Measurements from ENCODE around the gene CENPI. TPM values are rescaled to one million over a fixed set of nuclear protein-coding genes. Genes with fewer than 3 reads are reported as not detected.

The CENPI gene
- total and polyA plus RNA-seq, 5 experiments from 2014 or later: 0.09 to 1.3 (median 0.71) TPM; not detected in 1

DNA sequence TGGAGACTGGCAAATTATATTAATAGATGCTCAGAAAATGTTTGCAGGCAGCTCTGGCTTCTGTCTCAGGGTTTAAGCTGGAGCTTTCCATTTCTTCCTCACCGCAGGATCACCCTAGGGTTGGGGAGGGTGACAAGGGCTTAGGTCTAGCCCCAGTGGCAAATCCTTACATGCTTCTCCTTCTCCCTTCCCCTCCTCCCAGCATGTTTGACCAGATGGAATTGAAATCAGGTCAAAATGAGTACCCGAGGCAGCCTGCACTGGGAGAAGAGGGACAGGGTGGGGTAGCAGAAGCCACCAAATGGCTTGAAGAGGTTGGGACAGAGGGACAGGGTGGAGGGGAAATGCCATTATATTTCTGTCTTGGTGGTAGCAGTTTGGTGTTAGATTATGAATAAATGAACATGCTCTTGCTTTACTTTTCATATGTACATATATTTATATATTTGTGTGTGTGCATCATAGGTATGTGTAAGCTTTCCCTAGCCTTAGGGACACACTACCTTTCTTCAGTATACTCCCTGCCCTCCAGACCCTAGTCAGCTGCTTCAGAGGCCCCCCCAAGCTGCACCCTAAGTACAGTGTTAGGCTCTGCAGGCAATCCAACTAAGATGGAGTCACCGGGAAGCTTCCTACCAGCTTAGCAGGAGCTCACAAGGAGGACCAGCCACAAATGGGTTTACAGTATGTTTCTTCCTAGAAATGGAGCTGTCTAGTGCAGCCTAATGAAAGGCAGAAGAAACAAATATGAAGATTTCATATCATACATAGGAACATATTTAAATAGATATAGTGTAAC is 17.5 kb upstream of the CENPI start:
- H3K9me3 Mint-ChIP-seq: no peaks in the 10 kb centered on the region
- POLR2A ChIA-PET: no interaction called here
- H3K27ac Mint-ChIP-seq: no peak overlapping the region
- H3K27me3 Mint-ChIP-seq: peaks cover 0 to 31% (median 11%) of the 10 kb centered on the region in 5 donors
- no peak overlapping the region for H3K4me3 Mint-ChIP-seq
- no peak for DNase-seq
- H3K4me1 Mint-ChIP-seq: peaks cover 4 to 12% (median 9%) of the 10 kb centered on the region in 4 donors
- H3K36me3 Mint-ChIP-seq: no peaks in the 10 kb centered on the region
- no peak for ATAC-seq

DNA sequence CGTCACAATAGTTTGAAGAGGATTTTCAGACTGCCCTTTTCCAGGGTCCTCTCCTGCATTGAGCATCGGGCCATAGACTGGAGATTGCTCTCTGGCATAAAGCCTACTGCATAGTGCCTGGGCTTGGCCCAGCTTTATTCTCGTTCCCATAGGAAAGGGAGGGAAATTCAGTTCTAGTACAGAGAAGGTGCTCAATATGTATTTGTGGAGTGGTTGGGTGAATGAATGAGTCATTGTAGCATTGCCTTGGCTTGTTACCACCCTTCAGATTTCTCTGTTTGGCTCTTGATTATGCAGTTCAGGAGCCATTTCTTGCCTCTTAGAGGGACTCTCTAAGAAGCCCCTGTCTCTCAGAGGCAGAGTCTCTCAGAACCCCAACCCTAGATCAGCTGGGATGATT is 16.8 kb upstream of the CENPI start:
- POLR2A ChIA-PET: no interaction called here
- H3K36me3 Mint-ChIP-seq: no peaks in the 10 kb centered on the region
- H3K27ac Mint-ChIP-seq: no peak overlapping the region
- H3K9me3 Mint-ChIP-seq: no peaks in the 10 kb centered on the region
- peaks cover 0 to 29% (median 11%) of the 10 kb centered on the region in 5 donors for H3K27me3 Mint-ChIP-seq
- ATAC-seq (no peak), DNase-seq (no peak)
- peaks cover 4 to 12% (median 9%) of the 10 kb centered on the region in 4 donors for H3K4me1 Mint-ChIP-seq
- H3K4me3 Mint-ChIP-seq: no peak overlapping the region

DNA sequence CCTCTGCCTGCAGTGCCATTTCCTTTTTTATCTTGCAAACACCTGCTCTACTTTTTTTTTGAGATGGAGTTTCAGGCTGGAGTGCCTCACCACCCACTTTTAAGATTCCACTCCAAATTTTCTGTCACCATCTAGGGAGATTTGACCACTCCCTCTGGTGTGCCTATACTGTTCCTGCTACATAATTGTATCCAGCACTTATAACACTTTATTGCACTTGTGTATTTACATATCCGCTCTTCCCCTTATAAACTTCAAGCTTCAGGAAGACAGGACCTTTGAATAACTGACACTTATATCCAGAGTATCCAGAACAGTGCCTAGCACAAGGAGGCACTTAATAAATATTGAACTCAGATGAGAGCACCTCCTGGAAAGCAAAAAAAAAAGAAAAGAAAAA is 6.2 kb upstream of the CENPI start:
- ATAC-seq (no peak), DNase-seq (no peak)
- peak overlapping the region in 1 of 10 donors; percentile 23 for H3K27ac Mint-ChIP-seq
- POLR2A ChIA-PET: no interaction called here
- no peaks in the 10 kb centered on the region for H3K27me3 Mint-ChIP-seq
- H3K9me3 Mint-ChIP-seq: peaks cover 0 to 2% (median 0%) of the 10 kb centered on the region in 9 donors
- H3K4me3 Mint-ChIP-seq: no peak overlapping the region
- H3K4me1 Mint-ChIP-seq: no peaks in the 10 kb centered on the region
- H3K36me3 Mint-ChIP-seq: no peaks in the 10 kb centered on the region

DNA sequence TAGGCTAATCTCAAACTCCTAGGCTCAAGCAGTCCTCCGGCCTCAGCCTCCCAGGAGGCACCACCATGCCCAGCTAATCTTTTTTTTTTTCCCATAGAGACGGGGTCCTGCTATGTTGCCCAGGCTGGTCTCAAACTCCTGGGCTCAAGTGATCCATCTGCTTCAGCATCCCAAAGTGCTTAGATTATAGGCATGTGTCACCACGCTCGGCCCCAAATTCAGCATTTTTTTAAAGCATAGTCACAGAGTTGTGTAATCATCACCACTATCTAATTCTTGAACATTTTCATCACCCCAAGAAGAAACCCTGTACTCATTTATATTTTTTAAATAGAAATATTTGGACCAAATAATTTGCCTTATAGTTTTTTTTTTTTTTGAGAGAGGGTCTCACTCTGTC is 10.3 kb downstream of the CENPI start:
- no peak overlapping the region for H3K27ac Mint-ChIP-seq
- H3K4me3 Mint-ChIP-seq: no peak overlapping the region
- H3K36me3 Mint-ChIP-seq: peaks cover 0 to 1% (median 0%) of the 10 kb centered on the region in 3 donors
- no peaks in the 10 kb centered on the region for H3K27me3 Mint-ChIP-seq
- POLR2A ChIA-PET: no interaction called here
- no peaks in the 10 kb centered on the region for H3K9me3 Mint-ChIP-seq
- DNase-seq (no peak), ATAC-seq (no peak)
- no peaks in the 10 kb centered on the region for H3K4me1 Mint-ChIP-seq

DNA sequence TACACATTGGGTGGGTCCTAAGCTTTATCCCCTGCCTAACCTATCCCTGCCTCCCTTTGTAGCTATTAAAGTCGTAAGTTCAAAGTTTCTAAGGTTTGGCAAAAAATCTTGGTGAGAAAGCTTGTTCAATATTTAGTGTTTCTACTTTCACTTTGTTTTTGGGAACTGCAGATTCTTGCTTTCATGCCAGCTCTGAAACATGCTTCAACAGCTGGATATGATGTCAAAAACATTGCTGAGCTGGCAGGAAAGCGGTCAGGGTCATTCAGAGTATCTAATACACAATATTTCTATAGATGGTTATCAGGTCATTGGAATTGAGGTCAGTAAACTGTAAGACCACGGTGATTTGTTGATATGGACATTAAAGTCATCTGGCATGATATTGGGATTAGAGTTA is 19.7 kb downstream of the CENPI start:
- ATAC-seq (no peak), DNase-seq (no peak)
- no peaks in the 10 kb centered on the region for H3K27me3 Mint-ChIP-seq
- no peaks in the 10 kb centered on the region for H3K36me3 Mint-ChIP-seq
- H3K4me1 Mint-ChIP-seq: no peaks in the 10 kb centered on the region
- POLR2A ChIA-PET: no interaction called here
- H3K9me3 Mint-ChIP-seq: peaks cover 0 to 2% (median 0%) of the 10 kb centered on the region in 9 donors
- no peak overlapping the region for H3K27ac Mint-ChIP-seq
- H3K4me3 Mint-ChIP-seq: no peak overlapping the region

DNA sequence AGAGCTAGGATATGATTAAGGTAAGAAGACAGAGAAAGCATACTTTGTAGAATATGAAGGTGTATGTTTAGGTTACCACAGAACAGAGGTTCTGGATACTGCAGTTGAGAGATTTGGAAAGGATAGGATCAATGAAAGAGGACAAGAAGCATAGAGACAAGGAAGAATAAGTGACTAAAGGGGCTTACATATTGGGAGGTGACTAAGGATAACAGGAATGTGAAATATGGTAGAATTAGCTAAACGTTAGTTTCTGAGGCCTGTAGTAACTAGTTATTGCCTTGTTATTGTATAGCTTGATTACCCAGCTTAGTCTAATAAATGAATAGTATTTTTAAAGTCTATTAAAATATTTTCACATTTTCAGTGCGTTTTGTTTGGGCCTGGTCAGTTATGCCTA is 38.2 kb downstream of the CENPI start:
- Mint-ChIP-seq H3K36me3 (peaks cover 0 to 3% (median 2%) of the 10 kb centered on the region in 3 donors), H3K4me1 (no peaks in the 10 kb centered on the region), H3K9me3 (no peaks in the 10 kb centered on the region), H3K4me3 (no peak overlapping the region), H3K27me3 (no peaks in the 10 kb centered on the region), H3K27ac (no peak overlapping the region)
- POLR2A ChIA-PET: no interaction called here
- ATAC-seq: no peak
- no peak for DNase-seq

Other genes with a start within 250 kb of the CENPI start
- not detected for gene NOX1, start 223.8 kb upstream of the CENPI start, total RNA-seq
- not detected for gene NOX1, start 223.8 kb upstream of the CENPI start, polyA plus RNA-seq
- gene XKRX, start 169.3 kb upstream of the CENPI start, total RNA-seq: 1 to 10 TPM; 1.8 to 2.3 TPM
- 1 to 10 TPM in 2 of 3 donors, under 1 TPM in 1; 0.48 to 1.5 (median 1.2) TPM for gene XKRX, start 169.3 kb upstream of the CENPI start, polyA plus RNA-seq
- not detected for gene ARL13A, start 128.5 kb upstream of the CENPI start, total RNA-seq
- not detected for gene ARL13A, start 128.5 kb upstream of the CENPI start, polyA plus RNA-seq
- gene TRMT2B, start 46.1 kb upstream of the CENPI start, total RNA-seq: 10 to 100 TPM; 50.7 to 53.9 TPM
- 10 to 100 TPM; 42.0 to 49.1 (median 45.2) TPM for gene TRMT2B, start 46.1 kb upstream of the CENPI start, polyA plus RNA-seq
- gene TMEM35A, start 19.3 kb upstream of the CENPI start, total RNA-seq: not detected
- gene TMEM35A, start 19.3 kb upstream of the CENPI start, polyA plus RNA-seq: not detected
- gene DRP2, start 121.6 kb downstream of the CENPI start, total RNA-seq: not detected
- under 1 TPM in 1 of 3 donors, not detected in 2; 0.05 TPM for gene DRP2, start 121.6 kb downstream of the CENPI start, polyA plus RNA-seq
- not detected for gene TAF7L, start 193.1 kb downstream of the CENPI start, total RNA-seq
- not detected for gene TAF7L, start 193.1 kb downstream of the CENPI start, polyA plus RNA-seq